G401 (cell line): ENCODE measurements around the gene PRKAG1. TPM values are rescaled to one million over a fixed set of nuclear protein-coding genes. Genes with fewer than 3 reads are reported as not detected.

Experiments
- DNase-seq: peaks from one replicate; pipeline ENCODE4 v3.0.0-alpha.2; 2015; ENCODE audit warnings: low spot score
- in situ Hi-C: cut with HindIII; loops from 2 replicates; pipeline ENCODE4 v1.10.0; 2016; ENCODE audit warnings: low sequenced_read_pairs, mixed read lengths
- total RNA-seq: library from RNA; depleted of rRNA; stranded (reverse); fragments of >200 nt; shearing (Covaris generic); gene quantifications from 2 replicates; pipeline ENCODE4 v1.2.3, GENCODE V29; 2014

The PRKAG1 gene
- total RNA-seq, 1 experiment from 2014 or later = 63.5 TPM

GRCh38 chr12:48973941-48974673 is 44.5 kb downstream of the PRKAG1 start:
- in situ Hi-C loops = no loop called here
- DNase-seq = no peak

DNA sequence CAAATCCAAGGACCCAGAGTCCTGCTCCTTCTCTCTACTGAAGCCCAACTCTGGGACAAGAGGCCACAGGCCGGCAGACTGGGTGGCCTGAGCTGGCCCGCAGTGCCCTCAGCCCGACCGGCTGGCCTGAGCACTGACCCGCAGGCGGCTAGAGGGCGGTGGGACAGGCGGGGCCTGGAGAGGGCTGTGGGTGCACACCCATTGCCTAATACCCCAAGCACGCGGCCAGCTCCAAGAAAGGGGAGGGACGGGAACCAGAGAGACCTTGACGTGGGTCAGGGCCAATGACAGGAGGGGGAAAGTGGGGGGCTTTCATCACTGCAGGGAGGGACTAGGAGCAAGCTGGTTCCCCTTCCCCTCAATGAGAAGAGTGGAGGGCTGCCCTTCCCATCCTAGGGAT is 45.0 kb downstream of the PRKAG1 start:
- in situ Hi-C loops = no loop called here
- no peak for DNase-seq

GRCh38 chr12:48972952-48973483 is 45.6 kb downstream of the PRKAG1 start:
- no peak for DNase-seq
- in situ Hi-C loops = no loop called here

DNA sequence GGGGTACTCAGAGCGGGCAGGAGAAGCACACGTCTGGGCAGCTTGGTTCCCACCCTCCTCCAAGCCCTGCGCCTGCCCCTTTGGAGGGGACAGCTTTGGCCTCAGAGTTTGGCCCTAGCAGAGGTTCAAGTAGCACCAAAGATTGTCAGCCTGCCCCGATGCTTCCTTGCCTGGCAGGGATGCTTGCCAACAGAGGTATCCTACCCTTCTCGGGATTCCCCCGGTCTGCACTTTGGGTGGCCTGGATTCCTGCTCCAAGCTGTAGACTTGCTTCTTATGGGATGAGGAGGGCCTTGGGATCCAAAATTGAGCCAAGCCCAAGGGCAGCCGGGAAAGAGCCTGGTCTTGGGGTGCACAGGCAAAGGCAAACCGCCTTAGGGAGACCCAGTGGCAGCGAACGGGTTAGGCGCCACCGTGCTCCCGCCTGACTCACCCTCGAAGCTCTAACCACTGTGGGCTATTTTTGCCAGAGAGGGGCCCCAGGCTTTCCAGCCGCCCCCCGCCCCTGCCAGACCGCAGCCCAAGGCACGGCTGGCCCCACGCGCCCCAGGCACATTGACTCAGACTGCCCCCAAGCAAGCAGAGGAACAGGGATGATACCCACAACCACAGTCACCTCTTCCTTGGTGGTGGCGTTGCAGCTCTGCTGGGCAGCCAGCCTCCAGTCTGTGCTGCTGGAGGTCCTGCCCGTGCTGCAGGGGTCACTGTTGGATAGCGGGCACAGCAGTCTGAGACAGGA is 46.2 kb downstream of the PRKAG1 start:
- in situ Hi-C loops = no loop called here
- DNase-seq = no peak

DNA sequence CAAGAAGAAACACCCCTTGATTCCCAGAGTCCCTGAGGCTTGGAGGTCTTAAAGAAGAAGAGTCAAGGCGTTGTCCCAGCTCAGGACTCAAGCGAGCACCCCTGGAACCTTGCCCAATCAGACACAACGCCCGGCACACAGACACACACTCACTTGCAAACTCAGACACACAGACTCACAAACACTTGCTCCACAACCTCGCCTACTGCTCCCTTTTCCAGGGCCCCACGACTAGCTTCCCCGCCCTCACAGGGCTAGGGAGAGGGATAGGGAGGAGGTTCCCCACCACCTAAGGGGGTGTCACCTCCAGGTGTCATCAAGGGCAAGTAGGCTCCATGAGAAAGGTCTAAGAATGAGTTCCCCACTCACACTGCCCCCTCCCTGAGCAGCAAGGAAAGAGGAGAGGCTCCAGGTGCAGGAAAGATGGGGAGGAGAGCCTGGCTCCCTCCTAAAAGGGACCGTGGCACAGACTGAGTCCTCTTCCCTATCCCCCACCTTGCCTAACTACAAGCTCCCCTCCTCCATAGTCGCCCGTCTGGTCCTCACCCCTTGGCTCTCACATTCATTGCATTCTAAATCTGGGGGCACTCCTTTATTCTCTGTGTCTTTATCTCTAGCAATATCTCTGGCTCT is 47.8 kb downstream of the PRKAG1 start:
- in situ Hi-C loops = no loop called here
- DNase-seq = no peak

DNA sequence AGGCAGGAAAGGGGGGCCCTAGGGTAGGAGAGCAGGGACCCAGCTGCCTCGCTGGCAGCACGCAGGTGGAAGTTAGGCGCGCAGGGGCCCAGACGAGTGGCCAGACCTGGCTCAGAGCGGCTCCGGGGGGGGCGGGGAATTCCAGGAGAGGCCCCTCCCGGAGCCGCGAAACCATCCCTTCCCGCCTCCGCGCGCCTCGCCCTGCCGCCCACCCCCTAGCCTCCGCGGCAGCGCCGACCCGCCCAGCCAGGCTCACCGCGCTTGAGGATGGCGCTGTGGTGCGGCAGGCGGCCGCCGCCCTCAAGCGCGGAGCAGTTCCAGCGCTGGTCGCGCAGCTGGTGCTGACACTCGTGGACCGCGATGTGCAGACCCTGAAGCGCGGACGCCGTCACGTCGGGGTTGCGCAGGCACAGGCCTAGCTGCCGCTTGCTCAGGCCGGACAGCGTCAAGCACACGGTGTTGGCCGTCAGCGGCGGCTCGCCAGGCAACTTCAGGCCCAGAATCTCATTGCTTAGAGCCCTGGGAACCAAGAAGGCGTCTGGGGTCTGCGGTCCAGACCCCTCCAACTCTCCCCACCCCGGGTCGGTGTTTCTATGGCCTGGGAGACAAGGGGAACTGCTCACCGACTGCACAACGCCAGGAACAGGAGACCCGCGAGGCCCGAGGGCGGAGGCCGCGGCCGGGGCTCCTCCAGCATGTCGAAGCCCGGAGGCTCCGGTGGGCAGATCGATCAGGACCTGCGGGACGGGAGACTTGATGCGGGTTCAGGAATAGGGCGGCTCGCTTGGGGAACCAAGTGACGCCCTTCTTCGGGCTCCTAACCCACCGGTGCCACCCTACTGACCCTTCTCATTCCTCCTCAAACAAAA is 48.5 kb downstream of the PRKAG1 start:
- no peak for DNase-seq
- in situ Hi-C loops = no loop called here

DNA sequence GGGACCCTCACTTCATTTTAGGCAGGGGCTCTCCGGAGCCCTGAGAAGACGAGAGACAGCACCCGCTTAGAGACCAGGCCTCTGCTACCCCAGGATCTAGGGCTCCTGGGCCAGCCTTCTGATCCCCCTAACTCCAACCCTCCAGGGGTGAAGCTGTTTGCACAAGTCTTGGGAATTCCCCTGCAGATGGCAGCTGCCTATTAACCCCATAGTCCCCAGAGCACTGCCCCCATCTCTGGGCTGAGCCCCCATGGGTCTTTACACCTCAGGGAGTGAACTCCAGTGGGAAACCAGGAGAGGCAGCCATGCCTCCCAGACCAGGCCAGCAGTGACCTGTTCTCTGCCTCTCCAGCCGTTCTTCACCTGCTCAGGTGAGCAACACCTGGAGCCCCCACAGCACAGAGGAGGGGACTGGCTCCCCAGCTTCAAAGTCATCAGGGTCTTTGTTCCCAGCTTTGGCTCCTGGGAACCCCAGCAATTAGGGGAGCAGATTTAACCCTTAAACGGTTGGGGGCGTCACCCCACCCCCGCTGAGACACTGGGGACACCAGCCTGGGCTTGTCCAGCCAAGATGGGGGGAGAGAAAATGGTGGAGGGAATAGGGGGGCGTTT is 49.3 kb downstream of the PRKAG1 start:
- DNase-seq = no peak
- in situ Hi-C loops = no loop called here

DNA sequence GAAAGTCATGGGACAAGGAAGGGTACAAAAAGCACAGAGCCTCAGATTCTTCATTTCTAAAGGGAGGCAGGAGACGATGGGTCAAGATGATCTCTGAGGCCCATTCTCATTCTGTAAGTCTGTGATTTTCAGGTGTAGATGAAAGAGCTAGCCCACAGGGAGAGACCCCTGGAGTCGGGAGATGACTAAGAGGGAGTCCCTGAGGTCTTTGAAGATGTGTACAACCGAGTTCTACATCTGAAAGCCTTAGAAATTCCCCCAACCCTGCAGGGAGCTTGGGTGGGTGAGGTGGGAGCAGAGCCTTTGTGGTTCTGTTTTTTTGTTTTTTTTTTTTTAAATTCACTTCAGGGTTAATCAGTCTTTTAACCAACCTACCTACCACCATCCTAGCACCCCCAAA is 50.1 kb downstream of the PRKAG1 start:
- no peak for DNase-seq
- in situ Hi-C loops = no loop called here

- in situ Hi-C loops = no loop called here
- no peak for DNase-seq
Measured at GRCh38 chr12:48967991-48968390, 50.6 kb downstream of the PRKAG1 start.

DNA sequence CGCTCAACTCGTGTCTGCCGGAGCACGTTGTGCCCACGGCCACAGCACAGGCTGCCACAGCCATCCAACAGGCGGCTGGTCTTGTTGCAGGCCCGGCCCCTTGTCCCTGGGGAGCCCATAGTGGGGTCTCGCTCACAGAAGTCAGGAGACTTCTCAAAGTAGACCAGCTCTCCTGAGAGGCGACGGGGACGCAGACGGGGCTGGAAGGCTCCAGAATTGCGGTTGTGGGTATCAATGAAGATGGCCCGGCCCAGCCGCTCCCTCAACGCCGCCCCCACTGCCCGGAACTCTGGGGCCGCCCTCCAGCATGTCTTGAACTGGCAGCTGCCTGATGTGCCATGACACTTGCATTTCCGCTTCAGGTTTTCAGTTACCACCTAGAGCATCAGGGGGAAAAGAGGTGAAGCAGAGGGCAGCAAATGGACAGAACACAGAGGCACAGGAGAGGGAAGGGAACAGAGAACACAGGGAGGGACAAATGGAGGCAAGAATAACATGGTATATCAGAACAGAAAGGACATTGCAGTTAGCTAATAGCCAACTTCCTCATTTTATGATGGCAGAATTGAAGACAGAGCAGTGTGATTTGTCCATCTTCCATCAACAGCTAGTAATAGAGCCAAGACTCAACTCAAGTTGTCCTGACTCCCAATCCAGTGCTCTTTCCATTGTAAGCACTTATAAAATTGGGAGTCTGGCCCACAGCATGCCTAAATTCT is 52.2 kb downstream of the PRKAG1 start:
- in situ Hi-C loops = no loop called here
- no peak for DNase-seq

DNA sequence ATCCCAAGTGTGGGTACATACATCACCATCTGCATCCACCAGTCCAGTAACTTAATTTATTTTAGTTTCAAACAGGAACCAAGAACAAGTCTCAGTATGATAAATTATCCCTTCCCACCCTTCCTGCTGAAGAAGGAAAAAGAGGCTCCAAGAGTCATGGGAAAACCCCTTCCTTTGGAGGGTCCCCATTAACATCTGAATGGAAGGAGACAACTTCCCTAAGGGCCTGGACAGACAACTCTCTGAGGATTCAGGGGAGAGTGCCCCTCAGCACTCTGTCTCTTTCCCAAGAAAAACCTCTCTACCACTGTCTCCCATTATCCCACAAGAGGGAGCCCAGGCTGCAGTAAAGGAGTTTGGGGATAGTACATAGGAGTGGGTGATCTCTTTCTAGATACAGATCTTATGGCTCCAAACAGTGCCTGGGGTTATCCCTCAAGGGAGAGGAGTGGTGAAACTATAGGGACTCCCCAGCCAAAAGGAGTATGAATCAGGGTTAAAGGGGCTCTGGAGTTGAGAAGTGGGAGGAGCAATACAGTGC is 53.2 kb downstream of the PRKAG1 start:
- in situ Hi-C loops = no loop called here
- DNase-seq = peak; percentile 24

- in situ Hi-C loops = no loop called here
- DNase-seq = no peak
Measured at GRCh38 chr12:48961801-48962200, 56.8 kb downstream of the PRKAG1 start.

DNA sequence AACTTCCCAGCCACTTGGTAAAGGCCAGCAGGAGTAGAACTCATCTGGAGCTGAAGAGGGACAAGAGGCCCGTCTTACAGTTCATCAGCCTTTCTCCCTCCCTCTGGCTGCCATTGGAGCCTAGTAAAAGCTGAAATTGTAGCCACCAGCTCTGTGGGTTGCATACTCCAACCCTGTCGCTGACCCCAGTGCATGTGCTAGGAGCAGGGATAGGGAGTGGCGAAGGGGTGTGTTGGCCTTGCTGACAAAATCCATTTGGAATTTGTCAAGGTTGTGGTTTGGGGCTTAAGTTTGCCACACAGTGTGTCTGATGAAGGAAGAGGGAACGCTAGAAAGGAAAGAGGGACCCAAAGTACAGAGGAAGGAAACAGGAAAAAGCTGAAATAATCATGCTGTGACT is 57.2 kb downstream of the PRKAG1 start:
- no peak for DNase-seq

GRCh38 chr12:48960834-48961233 is 57.7 kb downstream of the PRKAG1 start:
- in situ Hi-C loops = no loop called here
- DNase-seq = no peak

More for the DNA sequence above, 57.2 kb downstream of the PRKAG1 start:
- in situ Hi-C loops = no loop called here

DNA sequence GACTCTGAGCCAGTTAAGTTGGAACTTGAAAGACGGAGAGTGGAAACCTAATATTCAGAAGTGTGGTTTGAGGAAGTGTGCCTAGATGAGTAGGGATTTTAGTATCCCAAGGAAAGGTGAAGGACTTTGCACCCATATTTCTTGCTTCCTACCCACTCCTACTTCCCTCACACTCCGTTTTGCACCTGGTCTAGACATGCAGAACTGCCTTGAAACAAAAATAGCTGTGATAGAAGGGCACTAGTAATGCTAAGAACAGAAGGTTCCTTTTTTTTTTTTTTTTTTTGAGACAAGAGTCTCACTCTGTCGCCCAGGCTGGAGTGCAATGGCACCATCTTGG is 60.6 kb downstream of the PRKAG1 start:
- in situ Hi-C loops = no loop called here
- no peak for DNase-seq

- in situ Hi-C loops = no loop called here
Measured at GRCh38 chr12:48957141-48958048, 61.2 kb downstream of the PRKAG1 start, which contains the start of gene ARF3. Gene ARF3, minus strand, starts transcription at chr12:48957487. Its CDS starts 16,392 bp downstream, at chr12:48941095.

More at GRCh38 chr12:48957141-48958048, 61.2 kb downstream of the PRKAG1 start, which contains the start of gene ARF3:
- DNase-seq = peak; percentile 92
